WTC11 (cell line): Measurements from ENCODE around the gene HS2ST1. TPM values are rescaled to one million over a fixed set of nuclear protein-coding genes. Genes with fewer than 3 reads are reported as not detected.

Experiments
- ATAC-seq: fragments of 200-7000 bp; cut with Tn5 transposase; 2 replicates; pipeline ENCODE4 v1.10.0; 2021; ENCODE audit warnings: mild to moderate bottlenecking, moderate library complexity
- CTCF ChIA-PET: fragments of 300-600 bp; sonication (Branson Sonifier 250); formaldehyde crosslinking; loops from one replicate; lab custom pipeline; 2021; ENCODE audit warnings: antibody characterized with exemption; lab: Charles Lee
- POLR2A ChIA-PET: fragments of 350-600 bp; sonication (Branson Sonifier 250); formaldehyde crosslinking; loops from one replicate; lab custom pipeline; 2021; ENCODE audit warnings: antibody characterized with exemption; lab: Charles Lee
- DNase-seq: peaks from one replicate; pipeline ENCODE4 v3.0.0; 2021; ENCODE audit warnings: low spot score
- H3K27ac Mint-ChIP-seq: 2 replicates; pipeline ENCODE4 v1.8.0; 2021; ENCODE audit warnings: mixed read lengths
- H3K27me3 Mint-ChIP-seq: 2 replicates; pipeline ENCODE4 v1.8.0; 2021; ENCODE audit warnings: low read depth, mild to moderate bottlenecking, moderate library complexity, mixed read lengths
- H3K36me3 Mint-ChIP-seq: 2 replicates; pipeline ENCODE4 v1.8.0; 2021; ENCODE audit warnings: mixed read lengths
- H3K4me1 Mint-ChIP-seq: 2 replicates; pipeline ENCODE4 v1.8.0; 2022; ENCODE audit warnings: mixed read lengths
- H3K4me3 Mint-ChIP-seq: 2 replicates; pipeline ENCODE4 v1.8.0; 2021; ENCODE audit warnings: mild to moderate bottlenecking, moderate library complexity, mixed read lengths
- H3K9me3 Mint-ChIP-seq: 2 replicates; pipeline ENCODE4 v1.8.0; 2021; ENCODE audit warnings: mixed read lengths
- CBFB ChIP-seq: sonication (generic); formaldehyde crosslinking; IDR thresholded peaks from 2 replicates; pipeline ENCODE4 v1.8.1; 2022; ENCODE audit warnings: mild to moderate bottlenecking, low read depth, missing genetic modification reagents
- CREM ChIP-seq: sonication (generic); formaldehyde crosslinking; IDR thresholded peaks from 2 replicates; pipeline ENCODE4 v1.8.1; 2022; ENCODE audit warnings: mild to moderate bottlenecking, missing genetic modification reagents, moderate library complexity
- EMX1 ChIP-seq: fragments of 250-450 bp; sonication (Bioruptor Pico); IDR thresholded peaks from 2 replicates; pipeline ENCODE4 v1.8.0; 2021; ENCODE audit warnings: mild to moderate bottlenecking
- ESRRA ChIP-seq: sonication (generic); formaldehyde crosslinking; IDR thresholded peaks from 2 replicates; pipeline ENCODE4 v1.8.1; 2022; ENCODE audit warnings: mild to moderate bottlenecking, missing genetic modification reagents, borderline replicate concordance
- FOXK1 ChIP-seq: sonication (generic); formaldehyde crosslinking; IDR thresholded peaks from 2 replicates; pipeline ENCODE4 v1.8.0; 2022; ENCODE audit warnings: mild to moderate bottlenecking, moderate library complexity, missing genetic modification reagents
- FOXP1 ChIP-seq: sonication (generic); formaldehyde crosslinking; IDR thresholded peaks from 2 replicates; pipeline ENCODE4 v1.8.0; 2022; ENCODE audit warnings: missing genetic modification reagents, mild to moderate bottlenecking, moderate library complexity, borderline replicate concordance
- GABPB1 ChIP-seq: sonication (generic); formaldehyde crosslinking; IDR thresholded peaks from 2 replicates; pipeline ENCODE4 v1.8.1; 2023; ENCODE audit warnings: mild to moderate bottlenecking, missing genetic modification reagents
- KAT7 ChIP-seq: sonication (generic); formaldehyde crosslinking; IDR thresholded peaks from 2 replicates; pipeline ENCODE4 v1.8.1; 2023; ENCODE audit warnings: missing genetic modification reagents, mild to moderate bottlenecking, borderline replicate concordance
- MXD4 ChIP-seq: fragments of 250-450 bp; sonication (Bioruptor Pico); IDR thresholded peaks from 2 replicates; pipeline ENCODE4 v1.8.0; 2021; ENCODE audit warnings: mild to moderate bottlenecking, moderate library complexity, borderline replicate concordance
- NR1H2 ChIP-seq: sonication (generic); formaldehyde crosslinking; IDR thresholded peaks from 2 replicates; pipeline ENCODE4 v1.9.0; 2021; ENCODE audit warnings: mild to moderate bottlenecking, moderate library complexity, missing genetic modification reagents
- NR2C2 ChIP-seq: sonication (generic); formaldehyde crosslinking; IDR thresholded peaks from 2 replicates; pipeline ENCODE4 v1.8.0; 2022; ENCODE audit warnings: mild to moderate bottlenecking, missing genetic modification reagents
- NR3C1 ChIP-seq: sonication (generic); formaldehyde crosslinking; conservative IDR thresholded peaks from 2 replicates; pipeline ENCODE4 v1.8.1; 2023; ENCODE audit warnings: low read depth, mild to moderate bottlenecking, missing genetic modification reagents
- RORB ChIP-seq: fragments of 250-450 bp; sonication (Bioruptor Pico); IDR thresholded peaks from 2 replicates; pipeline ENCODE4 v1.9.0; 2021; ENCODE audit warnings: mild to moderate bottlenecking
- SMAD3 ChIP-seq: sonication (generic); formaldehyde crosslinking; IDR thresholded peaks from 2 replicates; pipeline ENCODE4 v1.8.0; 2022; ENCODE audit warnings: missing genetic modification reagents, mild to moderate bottlenecking, borderline replicate concordance
- SMAD4 ChIP-seq: sonication (generic); formaldehyde crosslinking; IDR thresholded peaks from 2 replicates; pipeline ENCODE4 v1.8.0; 2022; ENCODE audit warnings: mild to moderate bottlenecking, missing genetic modification reagents
- SP1 ChIP-seq: sonication (generic); formaldehyde crosslinking; conservative IDR thresholded peaks from 2 replicates; pipeline ENCODE4 v1.8.1; 2022; ENCODE audit warnings: missing genetic modification reagents
- TCF7 ChIP-seq: sonication (generic); formaldehyde crosslinking; IDR thresholded peaks from 2 replicates; pipeline ENCODE4 v1.8.0; 2022; ENCODE audit warnings: mild to moderate bottlenecking, low read depth, missing genetic modification reagents, moderate library complexity
- TEAD4 ChIP-seq: sonication (generic); formaldehyde crosslinking; IDR thresholded peaks from 2 replicates; pipeline ENCODE4 v1.8.0; 2022; ENCODE audit warnings: mild to moderate bottlenecking, missing genetic modification reagents
- ZNF219 ChIP-seq: sonication (generic); formaldehyde crosslinking; IDR thresholded peaks from 2 replicates; pipeline ENCODE4 v1.8.0; 2023; ENCODE audit warnings: missing genetic modification reagents, mild to moderate bottlenecking, borderline replicate concordance
- ZNF317 ChIP-seq: sonication (generic); formaldehyde crosslinking; IDR thresholded peaks from 2 replicates; pipeline ENCODE4 v1.8.1; 2023; ENCODE audit warnings: low read depth, mild to moderate bottlenecking, moderate library complexity, missing genetic modification reagents, borderline replicate concordance
- ZNF396 ChIP-seq: fragments of 250-450 bp; sonication (Bioruptor Pico); IDR thresholded peaks from 2 replicates; pipeline ENCODE4 v1.8.0; 2021; ENCODE audit warnings: mild to moderate bottlenecking, moderate library complexity, borderline replicate concordance
- ZNF512 ChIP-seq: sonication (generic); formaldehyde crosslinking; IDR thresholded peaks from 2 replicates; pipeline ENCODE4 v1.8.1; 2022; ENCODE audit warnings: missing genetic modification reagents, borderline replicate concordance
- total RNA-seq: library from RNA; stranded (reverse); gene quantifications from 3 replicates; pipeline ENCODE4 v1.2.3, GENCODE V29; 2021
- TF ChIP-seq, protein P1 (sequence below): sonication (generic); formaldehyde crosslinking; IDR thresholded peaks from 2 replicates; pipeline ENCODE4 v1.8.0; 2023; ENCODE audit warnings: missing genetic modification reagents, mild to moderate bottlenecking, borderline replicate concordance
- TF ChIP-seq, protein P2 (sequence below): sonication (generic); formaldehyde crosslinking; IDR thresholded peaks from 2 replicates; pipeline ENCODE4 v1.8.1; 2023; ENCODE audit warnings: mild to moderate bottlenecking, moderate library complexity, missing genetic modification reagents
- TF ChIP-seq, protein P3 (sequence below): sonication (generic); formaldehyde crosslinking; IDR thresholded peaks from 2 replicates; pipeline ENCODE4 v1.8.1; 2022; ENCODE audit warnings: mild to moderate bottlenecking, missing genetic modification reagents, moderate library complexity, borderline replicate concordance

HS2ST1 gene
- total RNA-seq, 1 experiment from 2014 or later: 24.7 TPM

GRCh38 chr1:87042111-87042811 lies 127.8 kb downstream of the HS2ST1 start:
- H3K36me3 Mint-ChIP-seq: peaks cover 6% of the 10 kb centered on the region
- CTCF ChIA-PET: no interaction called here

GRCh38 chr1:87044424-87044823 lies 130.0 kb downstream of the HS2ST1 start:
- no peaks in the 10 kb centered on the region for H3K4me1 Mint-ChIP-seq
- H3K27me3 Mint-ChIP-seq: no peaks in the 10 kb centered on the region
- TF ChIP-seq, protein P1, sequence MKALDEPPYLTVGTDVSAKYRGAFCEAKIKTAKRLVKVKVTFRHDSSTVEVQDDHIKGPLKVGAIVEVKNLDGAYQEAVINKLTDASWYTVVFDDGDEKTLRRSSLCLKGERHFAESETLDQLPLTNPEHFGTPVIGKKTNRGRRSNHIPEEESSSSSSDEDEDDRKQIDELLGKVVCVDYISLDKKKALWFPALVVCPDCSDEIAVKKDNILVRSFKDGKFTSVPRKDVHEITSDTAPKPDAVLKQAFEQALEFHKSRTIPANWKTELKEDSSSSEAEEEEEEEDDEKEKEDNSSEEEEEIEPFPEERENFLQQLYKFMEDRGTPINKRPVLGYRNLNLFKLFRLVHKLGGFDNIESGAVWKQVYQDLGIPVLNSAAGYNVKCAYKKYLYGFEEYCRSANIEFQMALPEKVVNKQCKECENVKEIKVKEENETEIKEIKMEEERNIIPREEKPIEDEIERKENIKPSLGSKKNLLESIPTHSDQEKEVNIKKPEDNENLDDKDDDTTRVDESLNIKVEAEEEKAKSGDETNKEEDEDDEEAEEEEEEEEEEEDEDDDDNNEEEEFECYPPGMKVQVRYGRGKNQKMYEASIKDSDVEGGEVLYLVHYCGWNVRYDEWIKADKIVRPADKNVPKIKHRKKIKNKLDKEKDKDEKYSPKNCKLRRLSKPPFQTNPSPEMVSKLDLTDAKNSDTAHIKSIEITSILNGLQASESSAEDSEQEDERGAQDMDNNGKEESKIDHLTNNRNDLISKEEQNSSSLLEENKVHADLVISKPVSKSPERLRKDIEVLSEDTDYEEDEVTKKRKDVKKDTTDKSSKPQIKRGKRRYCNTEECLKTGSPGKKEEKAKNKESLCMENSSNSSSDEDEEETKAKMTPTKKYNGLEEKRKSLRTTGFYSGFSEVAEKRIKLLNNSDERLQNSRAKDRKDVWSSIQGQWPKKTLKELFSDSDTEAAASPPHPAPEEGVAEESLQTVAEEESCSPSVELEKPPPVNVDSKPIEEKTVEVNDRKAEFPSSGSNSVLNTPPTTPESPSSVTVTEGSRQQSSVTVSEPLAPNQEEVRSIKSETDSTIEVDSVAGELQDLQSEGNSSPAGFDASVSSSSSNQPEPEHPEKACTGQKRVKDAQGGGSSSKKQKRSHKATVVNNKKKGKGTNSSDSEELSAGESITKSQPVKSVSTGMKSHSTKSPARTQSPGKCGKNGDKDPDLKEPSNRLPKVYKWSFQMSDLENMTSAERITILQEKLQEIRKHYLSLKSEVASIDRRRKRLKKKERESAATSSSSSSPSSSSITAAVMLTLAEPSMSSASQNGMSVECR (CRISPR knock-in tag): no peak
- no peak for TF ChIP-seq NR1H2 (CRISPR knock-in tag)
- no peak for TF ChIP-seq ZNF512 (CRISPR knock-in tag)
- no peak for TF ChIP-seq SMAD4
- TF ChIP-seq EMX1 (CRISPR knock-in tag): no peak
- no peak for TF ChIP-seq SP1 (CRISPR knock-in tag)
- no peak for TF ChIP-seq ZNF219 (CRISPR knock-in tag)
- no peak for TF ChIP-seq CREM (CRISPR knock-in tag)
- TF ChIP-seq NR2C2 (CRISPR knock-in tag): no peak
- TF ChIP-seq, all 79 proteins: peak for 0
- Mint-ChIP-seq H3K27ac (no peak overlapping the region), H3K4me3 (no peak overlapping the region), H3K9me3 (peaks cover 22% of the 10 kb centered on the region), H3K36me3 (peaks cover 22% of the 10 kb centered on the region)
- ChIA-PET CTCF (no interaction called here), POLR2A (no interaction called here)
- no peak for ATAC-seq
- DNase-seq: no peak

More at GRCh38 chr1:87042111-87042811, 127.8 kb downstream of the HS2ST1 start:
- DNase-seq (no peak), ATAC-seq (no peak)
- Mint-ChIP-seq H3K4me3 (no peak overlapping the region), H3K9me3 (peaks cover 5% of the 10 kb centered on the region), H3K4me1 (no peaks in the 10 kb centered on the region), H3K27ac (no peak overlapping the region), H3K27me3 (no peaks in the 10 kb centered on the region)
- POLR2A ChIA-PET: no interaction called here
- no peak for TF ChIP-seq MXD4 (CRISPR knock-in tag)
- no peak for TF ChIP-seq FOXK1 (CRISPR knock-in tag)
- no peak for TF ChIP-seq ESRRA
- no peak for TF ChIP-seq KAT7 (CRISPR knock-in tag)
- no peak for TF ChIP-seq TEAD4
- TF ChIP-seq FOXP1: no peak

DNA sequence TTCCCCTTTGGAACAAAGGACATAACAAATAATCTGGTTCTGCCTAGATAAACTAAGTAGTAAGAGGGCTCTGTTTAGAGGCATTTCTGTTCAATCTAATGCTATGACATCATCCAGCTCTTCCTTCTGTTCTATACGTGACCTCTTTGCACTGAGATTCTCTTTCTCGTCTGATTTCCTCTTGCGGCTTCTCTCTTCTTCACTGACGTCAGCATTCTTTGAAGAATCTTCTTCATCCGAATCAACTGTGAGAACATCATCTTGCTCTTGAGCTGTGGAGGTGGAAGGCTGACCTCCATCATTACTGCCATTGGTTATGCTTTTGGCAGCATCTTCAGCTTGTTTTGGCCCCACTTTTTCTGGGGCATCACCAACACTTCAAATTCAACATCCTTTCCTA lies 130.4 kb downstream of the HS2ST1 start:
- DNase-seq (no peak), ATAC-seq (no peak)
- ChIA-PET CTCF (no interaction called here), POLR2A (no interaction called here)
- Mint-ChIP-seq H3K27me3 (no peaks in the 10 kb centered on the region), H3K4me3 (no peak overlapping the region), H3K27ac (no peak overlapping the region), H3K9me3 (peaks cover 22% of the 10 kb centered on the region), H3K36me3 (peaks cover 22% of the 10 kb centered on the region), H3K4me1 (no peaks in the 10 kb centered on the region)
- no peak for TF ChIP-seq NR3C1
- no peak for TF ChIP-seq GABPB1
- no peak for TF ChIP-seq SMAD3 (CRISPR knock-in tag)
- no peak for TF ChIP-seq CBFB (CRISPR knock-in tag)
- TF ChIP-seq, protein P2, sequence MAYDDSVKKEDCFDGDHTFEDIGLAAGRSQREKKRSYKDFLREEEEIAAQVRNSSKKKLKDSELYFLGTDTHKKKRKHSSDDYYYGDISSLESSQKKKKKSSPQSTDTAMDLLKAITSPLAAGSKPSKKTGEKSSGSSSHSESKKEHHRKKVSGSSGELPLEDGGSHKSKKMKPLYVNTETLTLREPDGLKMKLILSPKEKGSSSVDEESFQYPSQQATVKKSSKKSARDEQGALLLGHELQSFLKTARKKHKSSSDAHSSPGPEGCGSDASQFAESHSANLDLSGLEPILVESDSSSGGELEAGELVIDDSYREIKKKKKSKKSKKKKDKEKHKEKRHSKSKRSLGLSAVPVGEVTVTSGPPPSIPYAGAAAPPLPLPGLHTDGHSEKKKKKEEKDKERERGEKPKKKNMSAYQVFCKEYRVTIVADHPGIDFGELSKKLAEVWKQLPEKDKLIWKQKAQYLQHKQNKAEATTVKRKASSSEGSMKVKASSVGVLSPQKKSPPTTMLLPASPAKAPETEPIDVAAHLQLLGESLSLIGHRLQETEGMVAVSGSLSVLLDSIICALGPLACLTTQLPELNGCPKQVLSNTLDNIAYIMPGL (CRISPR knock-in tag): no peak
- TF ChIP-seq ZNF317 (CRISPR knock-in tag): no peak
- TF ChIP-seq ZNF396 (CRISPR knock-in tag): no peak
- TF ChIP-seq TEAD4: no peak
- no peak for TF ChIP-seq RORB (CRISPR knock-in tag)
- no peak for TF ChIP-seq TCF7
- TF ChIP-seq, protein P3, sequence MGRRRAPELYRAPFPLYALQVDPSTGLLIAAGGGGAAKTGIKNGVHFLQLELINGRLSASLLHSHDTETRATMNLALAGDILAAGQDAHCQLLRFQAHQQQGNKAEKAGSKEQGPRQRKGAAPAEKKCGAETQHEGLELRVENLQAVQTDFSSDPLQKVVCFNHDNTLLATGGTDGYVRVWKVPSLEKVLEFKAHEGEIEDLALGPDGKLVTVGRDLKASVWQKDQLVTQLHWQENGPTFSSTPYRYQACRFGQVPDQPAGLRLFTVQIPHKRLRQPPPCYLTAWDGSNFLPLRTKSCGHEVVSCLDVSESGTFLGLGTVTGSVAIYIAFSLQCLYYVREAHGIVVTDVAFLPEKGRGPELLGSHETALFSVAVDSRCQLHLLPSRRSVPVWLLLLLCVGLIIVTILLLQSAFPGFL (CRISPR knock-in tag): no peak
